HEK293 (cell line): ENCODE results near the gene PCCA.

ENCODE experiments used
- CTCF ChIA-PET: fragments of 350-600 bp; formaldehyde crosslinking; extraction: SDS; loops from one replicate; lab custom pipeline; 2021; ENCODE audit warnings: antibody characterized with exemption; lab: Yijun Ruan, JAX
- POLR2A ChIA-PET: fragments of 300-600 bp; formaldehyde crosslinking; extraction: SDS; loops from one replicate; lab custom pipeline; 2020; ENCODE audit warnings: antibody characterized with exemption, inconsistent platforms; lab: Yijun Ruan, JAX
- H3K27ac ChIP-seq: fragments of 200-500 bp; sonication (Bioruptor generic); 2 replicates; pipeline ENCODE4 v1.5.1; 2014; ENCODE audit warnings: low read depth, low read length, control low read depth, inconsistent platforms; ENCODE audit errors: extremely low read depth
- H3K36me3 ChIP-seq, 2 experiments: fragments of 200-500 bp in 1 of 2; sonication (Bioruptor generic) in 1 of 2; 1 replicate in 1 of 2; 2 replicates in 1 of 2; pipeline ENCODE4 v1.5.1; 2014 to 2017; ENCODE audit warnings: inconsistent platforms in 2 of 2, low read length in 2 of 2; ENCODE audit not compliant: control insufficient read depth in 2 of 2, insufficient read depth in 1 of 2
- H3K4me1 ChIP-seq: fragments of 200-500 bp; sonication (Bioruptor generic); 2 replicates; pipeline ENCODE4 v1.5.1; 2014; ENCODE audit warnings: mild to moderate bottlenecking, low read length, inconsistent platforms; ENCODE audit not compliant: control insufficient read depth, insufficient read depth
- H3K4me3 ChIP-seq: 2 replicates; pipeline ENCODE4 v1.5.1; 2011; ENCODE audit warnings: low read depth, mild to moderate bottlenecking, control low read depth, low read length, moderate library complexity
- H3K9me3 ChIP-seq: fragments of 200-500 bp; sonication (Bioruptor generic); 2 replicates; pipeline ENCODE4 v1.5.1; 2014; ENCODE audit warnings: low read depth, low read length, inconsistent platforms; ENCODE audit not compliant: control insufficient read depth, insufficient read depth
- HIC1 ChIP-seq: fragments of 450-650 bp; formaldehyde crosslinking; IDR thresholded peaks from 2 replicates; pipeline ENCODE4 v1.5.1; 2016; ENCODE audit warnings: missing biosample characterization, missing genetic modification characterization
- HOXD13 ChIP-seq: sonication (generic); formaldehyde crosslinking; IDR thresholded peaks from 2 replicates; pipeline ENCODE4 v1.8.0; 2022; ENCODE audit warnings: missing genetic modification reagents, borderline replicate concordance
- MZF1 ChIP-seq: fragments of 450-650 bp; formaldehyde crosslinking; IDR thresholded peaks from 2 replicates; pipeline ENCODE4 v1.5.1; 2017; ENCODE audit warnings: missing biosample characterization, missing genetic modification characterization, borderline replicate concordance
- PBX3 ChIP-seq: sonication (generic); formaldehyde crosslinking; IDR thresholded peaks from 2 replicates; pipeline ENCODE4 v1.8.1; 2022; ENCODE audit warnings: mild to moderate bottlenecking, moderate library complexity, missing genetic modification reagents
- PRDM1 ChIP-seq: fragments of 450-650 bp; formaldehyde crosslinking; IDR thresholded peaks from 2 replicates; pipeline ENCODE4; 2016; ENCODE audit warnings: missing biosample characterization, missing genetic modification characterization
- PRDM10 ChIP-seq: fragments of 450-650 bp; formaldehyde crosslinking; IDR thresholded peaks from 2 replicates; pipeline ENCODE4 v1.5.1; 2016; ENCODE audit warnings: missing biosample characterization, missing genetic modification characterization
- PRDM6 ChIP-seq: fragments of 450-650 bp; formaldehyde crosslinking; IDR thresholded peaks from 2 replicates; pipeline ENCODE4 v1.5.1; 2017; ENCODE audit warnings: missing biosample characterization, missing genetic modification characterization
- ZFHX2 ChIP-seq: fragments of 450-650 bp; formaldehyde crosslinking; conservative IDR thresholded peaks from 2 replicates; pipeline ENCODE4 v1.5.1; 2016; ENCODE audit warnings: missing biosample characterization, missing genetic modification characterization
- ZNF19 ChIP-seq: fragments of 450-650 bp; formaldehyde crosslinking; IDR thresholded peaks from 2 replicates; pipeline ENCODE4; 2016; ENCODE audit warnings: missing biosample characterization, missing genetic modification characterization, low read depth
- ZNF211 ChIP-seq: fragments of 450-650 bp; formaldehyde crosslinking; IDR thresholded peaks from 2 replicates; pipeline ENCODE4 v1.5.1; 2016; ENCODE audit warnings: low read depth, missing biosample characterization, missing genetic modification characterization
- ZNF239 ChIP-seq: fragments of 450-650 bp; formaldehyde crosslinking; IDR thresholded peaks from 2 replicates; pipeline ENCODE4 v1.5.1; 2016; ENCODE audit warnings: missing biosample characterization, missing genetic modification characterization
- ZNF311 ChIP-seq: fragments of 450-650 bp; formaldehyde crosslinking; IDR thresholded peaks from 2 replicates; pipeline ENCODE4 v1.5.1; 2017; ENCODE audit warnings: missing biosample characterization, missing genetic modification characterization, borderline replicate concordance
- ZNF529 ChIP-seq: fragments of 450-650 bp; formaldehyde crosslinking; IDR thresholded peaks from 2 replicates; pipeline ENCODE4 v1.5.1; 2017; ENCODE audit warnings: missing genetic modification characterization, missing biosample characterization; ENCODE audit not compliant: insufficient replicate concordance
- ZNF548 ChIP-seq: fragments of 450-650 bp; formaldehyde crosslinking; IDR thresholded peaks from 2 replicates; pipeline ENCODE4 v1.5.1; 2016; ENCODE audit warnings: missing biosample characterization, missing genetic modification characterization
- ZNF549 ChIP-seq: fragments of 450-650 bp; IDR thresholded peaks from 2 replicates; pipeline ENCODE4 v1.5.1; 2018; ENCODE audit warnings: missing biosample characterization, missing genetic modification characterization, mild to moderate bottlenecking, inconsistent platforms, moderate library complexity
- ZNF626 ChIP-seq: fragments of 450-650 bp; sonication (Bioruptor Pico); formaldehyde crosslinking; IDR thresholded peaks from 2 replicates; pipeline ENCODE4 v1.5.1; 2018; ENCODE audit warnings: missing biosample characterization, missing genetic modification characterization, inconsistent platforms
- ZNF692 ChIP-seq: fragments of 450-650 bp; formaldehyde crosslinking; IDR thresholded peaks from 2 replicates; pipeline ENCODE4 v1.5.1; 2016; ENCODE audit warnings: missing biosample characterization, missing genetic modification characterization
- ZNF707 ChIP-seq: fragments of 450-650 bp; formaldehyde crosslinking; IDR thresholded peaks from 2 replicates; pipeline ENCODE4 v1.5.1; 2016; ENCODE audit warnings: missing biosample characterization, missing genetic modification characterization
- ZNF768 ChIP-seq: fragments of 450-650 bp; formaldehyde crosslinking; IDR thresholded peaks from 2 replicates; pipeline ENCODE4 v1.5.1; 2018; ENCODE audit warnings: missing biosample characterization, mild to moderate bottlenecking, missing genetic modification characterization
- ZSCAN4 ChIP-seq: fragments of 450-650 bp; formaldehyde crosslinking; IDR thresholded peaks from 2 replicates; pipeline ENCODE4 v1.5.1; 2017; ENCODE audit warnings: missing biosample characterization, missing genetic modification characterization

The PCCA gene

GRCh38 chr13:100333141-100333540, 244.2 kb downstream of the PCCA start:
- TF ChIP-seq PBX3 (CRISPR knock-in tag) (no peak), ZNF529 (no peak), HOXD13 (CRISPR knock-in tag) (no peak), PRDM6 (tag by site-specific recombination) (no peak), ZNF239 (no peak), MZF1 (tag by site-specific recombination) (no peak), ZNF19 (tag by site-specific recombination) (no peak), ZNF211 (tag by site-specific recombination) (no peak)
- Histone ChIP-seq H3K36me3 (no peaks in the 10 kb centered on the region), H3K4me1 (no peaks in the 10 kb centered on the region), H3K27ac (no peak overlapping the region), H3K4me3 (no peak overlapping the region), H3K9me3 (no peaks in the 10 kb centered on the region)
- ChIA-PET CTCF (no interaction called here), POLR2A (no interaction called here)

- POLR2A ChIA-PET: no interaction called here
- no peak overlapping the region for H3K4me3 ChIP-seq
- CTCF ChIA-PET: no interaction called here
- H3K36me3 ChIP-seq: no peaks in the 10 kb centered on the region
- H3K4me1 ChIP-seq: no peaks in the 10 kb centered on the region
- no peaks in the 10 kb centered on the region for H3K9me3 ChIP-seq
- H3K27ac ChIP-seq: no peak overlapping the region
- TF ChIP-seq ZNF768 (tag by site-specific recombination) (no peak), PRDM1 (tag by site-specific recombination) (no peak), ZSCAN4 (tag by site-specific recombination) (no peak), PBX3 (CRISPR knock-in tag) (no peak), PRDM10 (tag by site-specific recombination) (no peak), ZNF707 (tag by site-specific recombination) (no peak), ZNF692 (no peak), ZFHX2 (tag by site-specific recombination) (no peak), ZNF311 (no peak), ZNF549 (tag by site-specific recombination) (no peak), ZNF626 (tag by site-specific recombination) (no peak), ZNF548 (no peak), HIC1 (tag by site-specific recombination) (no peak), ZNF211 (tag by site-specific recombination) (no peak)
These were observed 245.3 kb downstream of the PCCA start for GRCh38 chr13:100334214-100334613.
